Purkinje cell (primary cell): Measurements from ENCODE around the gene GSN. TPM values are rescaled to one million over a fixed set of nuclear protein-coding genes. Genes with fewer than 3 reads are reported as not detected.

Source experiments
- polyA plus RNA-seq: library from polyadenylated mRNA; unstranded; fragments of >200 nt; fragmentation: Nextera tagmentation; gene quantifications from 2 replicates; pipeline ENCODE4 v1.2.1, GENCODE V29; 2014

Gene GSN
- 7.9 and 8.9 TPM in 2 replicates for polyA plus RNA-seq

DNA sequence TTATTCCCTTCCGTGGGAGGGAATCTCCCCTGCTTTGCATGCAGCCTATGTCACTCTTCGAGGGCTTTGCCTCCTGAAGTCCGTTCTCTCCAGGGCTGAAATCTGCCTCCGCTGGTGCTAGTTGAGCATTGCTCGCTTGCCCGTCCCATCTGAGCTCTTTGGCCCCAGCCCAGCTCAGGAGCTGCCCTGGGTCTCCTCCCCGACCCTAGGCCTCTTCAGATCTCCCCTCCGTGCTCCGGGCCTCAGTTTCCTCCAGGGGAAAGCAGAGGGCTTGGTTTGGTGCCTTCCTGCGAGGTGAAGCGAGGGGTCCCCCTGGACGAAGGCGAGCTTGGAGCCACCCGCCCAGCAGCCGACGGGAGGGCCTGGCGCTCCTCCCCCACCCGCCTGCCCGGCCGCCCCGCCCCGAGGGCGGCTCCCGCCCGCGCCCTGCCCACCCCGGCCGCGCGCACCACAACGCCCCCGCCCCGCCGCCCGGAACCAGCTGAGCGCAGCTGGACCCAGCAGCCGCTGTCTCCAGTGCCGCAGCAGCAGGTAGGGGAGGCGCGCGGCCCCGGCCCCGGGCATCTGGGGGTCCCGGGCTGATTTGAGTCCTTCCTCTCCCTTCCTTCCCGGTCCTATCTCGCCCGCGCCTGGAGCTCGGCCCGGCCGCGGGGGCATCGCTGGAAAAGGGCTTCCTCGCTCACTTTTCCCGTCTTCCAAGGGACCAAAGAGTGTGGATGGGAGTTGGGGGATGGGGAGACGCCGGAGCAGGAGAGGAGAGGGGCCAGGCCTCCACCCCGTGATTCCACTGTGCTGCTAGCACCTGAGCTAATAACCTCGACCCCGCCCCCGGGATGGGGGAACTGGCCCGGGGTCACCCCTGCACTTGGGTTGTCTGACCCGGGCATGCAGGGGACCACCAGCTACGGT lies at the start of gene GSN:
GSN (plus strand) TSS at position 474 of the 909 bp plus-strand sequence. CDS start 33,810 bp downstream, outside the sequence.

GRCh38 chr9:121369595-121370265 lies 101.8 kb downstream of the GSN start, which contains the start of gene STOM:
STOM (minus strand) TSS chr9:121370250; CDS start chr9:121370187, 63 bp downstream.

Other genes with a start within 250 kb of the GSN start
- 0.44 and 0.50 TPM in 2 replicates for gene C5, start 217.9 kb upstream of the GSN start, polyA plus RNA-seq
- gene CNTRL, start 193.2 kb upstream of the GSN start, polyA plus RNA-seq, result 2.4 and 4.2 TPM in 2 replicates
- 81.3 and 91.1 TPM in 2 replicates for gene RAB14, start 66.3 kb upstream of the GSN start, polyA plus RNA-seq
- 9.9 and 14.1 TPM in 2 replicates for gene STOM, start 102.1 kb downstream of the GSN start, polyA plus RNA-seq
- not detected in 2 replicates for gene GGTA1, start 231.7 kb downstream of the GSN start, polyA plus RNA-seq